ENCODE measurements around the gene OLFML2A.

GRCh38 chr9:124818431-124819281, 41.7 kb downstream of the OLFML2A start:
- TF ChIP-seq, protein P1, sequence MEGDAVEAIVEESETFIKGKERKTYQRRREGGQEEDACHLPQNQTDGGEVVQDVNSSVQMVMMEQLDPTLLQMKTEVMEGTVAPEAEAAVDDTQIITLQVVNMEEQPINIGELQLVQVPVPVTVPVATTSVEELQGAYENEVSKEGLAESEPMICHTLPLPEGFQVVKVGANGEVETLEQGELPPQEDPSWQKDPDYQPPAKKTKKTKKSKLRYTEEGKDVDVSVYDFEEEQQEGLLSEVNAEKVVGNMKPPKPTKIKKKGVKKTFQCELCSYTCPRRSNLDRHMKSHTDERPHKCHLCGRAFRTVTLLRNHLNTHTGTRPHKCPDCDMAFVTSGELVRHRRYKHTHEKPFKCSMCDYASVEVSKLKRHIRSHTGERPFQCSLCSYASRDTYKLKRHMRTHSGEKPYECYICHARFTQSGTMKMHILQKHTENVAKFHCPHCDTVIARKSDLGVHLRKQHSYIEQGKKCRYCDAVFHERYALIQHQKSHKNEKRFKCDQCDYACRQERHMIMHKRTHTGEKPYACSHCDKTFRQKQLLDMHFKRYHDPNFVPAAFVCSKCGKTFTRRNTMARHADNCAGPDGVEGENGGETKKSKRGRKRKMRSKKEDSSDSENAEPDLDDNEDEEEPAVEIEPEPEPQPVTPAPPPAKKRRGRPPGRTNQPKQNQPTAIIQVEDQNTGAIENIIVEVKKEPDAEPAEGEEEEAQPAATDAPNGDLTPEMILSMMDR (IDR thresholded peaks at IDR 0.05): no peak
- no peak for TF ChIP-seq POLR2A (IDR thresholded peaks at IDR 0.05)

All from prostate gland (tissue), 2 donors.